HG02852 (cell line): ENCODE results near the gene FBN2.
"Not testable (repeated sequence)": the region's sequence is repeated elsewhere in the genome, so short reads cannot be mapped to it uniquely, and the experiment has no call there.

Experiments used
- ATAC-seq: cut with Tn5 transposase; IDR thresholded peaks from one replicate; pipeline ENCODE4 v1.9.1; 2021; ENCODE audit warnings: mild to moderate bottlenecking, moderate library complexity; ENCODE audit not compliant: unreplicated experiment

The FBN2 gene

DNA sequence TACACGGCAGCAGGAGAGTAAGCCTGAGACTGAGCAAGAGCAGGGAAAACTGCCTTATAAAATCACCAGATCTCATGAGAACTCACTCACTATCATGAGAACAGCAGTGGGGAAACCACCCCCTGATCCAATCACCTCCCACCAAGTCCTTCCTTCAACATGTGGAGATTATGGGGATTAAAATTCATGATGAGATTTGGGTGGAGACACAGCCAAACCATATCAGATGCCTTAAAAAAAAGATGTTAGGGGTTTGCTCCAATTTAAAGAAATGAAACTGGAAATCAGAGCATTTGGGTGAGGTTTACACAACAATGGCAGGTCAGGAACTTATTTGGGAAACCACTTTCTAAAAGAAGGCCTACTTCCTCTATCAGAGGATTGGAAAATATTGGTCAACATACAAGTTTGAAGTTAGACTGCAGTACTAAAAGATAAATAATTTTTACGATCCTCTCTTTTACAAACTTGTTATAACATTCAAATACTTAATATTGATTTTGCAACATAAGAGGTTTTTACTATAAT, 105.1 kb downstream of the FBN2 start:
- ATAC-seq = no peak

DNA sequence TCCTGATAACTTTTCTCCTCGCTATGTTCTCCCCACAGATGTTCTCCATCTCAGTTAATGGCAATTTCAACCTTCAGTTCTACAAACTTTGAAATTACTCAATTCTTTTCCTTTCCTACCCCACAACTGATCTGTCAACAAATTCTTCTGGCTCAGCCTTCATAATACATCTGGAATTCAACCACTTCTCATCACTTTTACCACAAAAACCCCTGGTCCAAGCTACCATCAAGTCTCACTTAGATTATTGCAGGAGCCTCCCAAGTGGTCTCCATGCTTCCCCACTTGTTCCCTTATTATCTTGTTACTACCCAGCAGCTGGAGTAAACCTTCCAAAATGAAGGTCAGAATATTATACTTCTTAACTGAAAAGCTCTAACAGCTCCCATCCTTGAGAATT, 110.1 kb downstream of the FBN2 start:
- ATAC-seq = no peak

- peak; percentile 92 for ATAC-seq
These were observed 111.9 kb downstream of the FBN2 start for GRCh38 chr5:128426090-128426534.

GRCh38 chr5:128424646-128425045, 113.4 kb downstream of the FBN2 start:
- ATAC-seq = no peak

DNA sequence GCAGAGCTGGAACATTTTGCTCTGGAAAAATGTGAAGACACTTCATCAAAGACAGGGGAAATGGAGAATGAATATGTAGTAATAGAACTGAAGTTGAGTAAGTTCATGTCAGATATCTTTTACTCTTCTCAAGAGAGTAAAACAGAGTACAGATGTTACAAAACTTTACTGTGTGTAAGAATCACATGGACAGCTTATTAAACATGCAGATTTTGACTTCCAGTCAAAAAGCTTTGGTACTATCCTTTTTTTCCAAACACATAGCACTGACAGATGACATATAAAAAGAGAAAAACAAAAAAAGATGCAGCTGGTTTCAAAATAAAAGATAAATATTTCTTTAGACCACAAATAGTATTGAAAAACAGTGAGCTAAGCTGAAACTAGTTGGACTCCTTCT, 115.4 kb downstream of the FBN2 start:
- ATAC-seq = no peak

GRCh38 chr5:128414469-128414868, 123.6 kb downstream of the FBN2 start:
- ATAC-seq = no peak

GRCh38 chr5:128413356-128413755, 124.7 kb downstream of the FBN2 start:
- ATAC-seq = no peak

DNA sequence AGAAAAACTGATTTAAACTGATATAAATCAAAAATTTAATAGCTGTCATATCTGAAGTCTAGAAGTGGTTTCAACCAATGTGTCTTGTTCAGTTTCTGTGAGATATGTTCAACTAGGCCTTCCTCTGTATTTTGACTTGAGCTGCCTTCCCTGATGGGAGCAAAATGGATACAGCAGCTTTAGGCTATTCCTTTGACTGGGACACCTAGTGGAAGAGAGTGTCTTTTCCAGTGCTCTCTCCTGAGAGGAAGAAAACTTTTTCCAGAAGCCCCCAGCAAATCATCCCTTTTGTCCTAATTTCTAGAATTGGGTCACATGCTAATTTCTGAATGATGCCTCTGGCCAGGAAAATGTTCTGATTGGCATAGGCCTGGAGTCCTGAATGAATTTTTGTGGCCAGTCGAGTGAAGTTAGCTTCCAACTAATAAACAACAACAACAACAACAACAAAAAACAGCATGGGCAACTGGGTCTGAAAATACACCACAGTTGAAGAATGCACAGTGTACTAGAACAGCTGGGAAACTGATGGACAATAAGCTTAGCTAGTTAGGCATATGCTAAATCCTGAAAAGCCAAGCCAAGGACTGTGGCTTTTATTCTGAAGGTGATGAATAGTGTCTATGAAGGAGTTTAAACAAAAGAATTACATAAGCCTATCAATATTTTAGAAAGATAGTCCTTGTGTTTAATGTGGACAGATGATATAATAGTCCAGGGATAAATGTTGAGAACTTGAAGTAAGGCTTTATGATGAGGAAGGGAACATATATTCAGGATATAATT, 125.7 kb downstream of the FBN2 start:
- no peak for ATAC-seq

GRCh38 chr5:128409166-128409800, 128.8 kb downstream of the FBN2 start:
- no peak for ATAC-seq

GRCh38 chr5:128408622-128409021, 129.4 kb downstream of the FBN2 start:
- no peak for ATAC-seq

DNA sequence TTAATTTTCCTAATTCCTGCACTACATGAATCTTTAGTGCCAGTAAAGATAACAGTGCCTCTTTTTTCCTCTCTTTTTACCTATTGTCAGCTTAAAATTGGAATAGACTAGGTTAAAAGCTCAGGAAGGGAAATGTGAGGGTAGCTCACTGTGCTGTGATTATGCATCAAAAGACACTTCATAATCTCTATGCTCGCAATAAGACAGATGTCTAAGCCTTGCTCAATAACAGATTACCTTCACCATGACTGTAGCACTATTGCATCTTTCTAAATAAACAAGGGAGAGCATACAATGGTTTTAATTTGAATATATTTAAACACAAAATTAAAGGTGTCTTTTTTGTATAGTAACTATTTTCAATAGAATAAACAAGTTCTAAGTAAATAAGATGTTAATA, 130.1 kb downstream of the FBN2 start:
- no peak for ATAC-seq

GRCh38 chr5:128406803-128407202, 131.2 kb downstream of the FBN2 start:
- no peak for ATAC-seq

- ATAC-seq = no peak
These were observed 132.9 kb downstream of the FBN2 start for GRCh38 chr5:128405159-128405558.

GRCh38 chr5:128403333-128403732, 134.7 kb downstream of the FBN2 start:
- ATAC-seq = no peak

- ATAC-seq = no peak
These were observed 135.5 kb downstream of the FBN2 start for GRCh38 chr5:128402506-128402905.

GRCh38 chr5:128400766-128401165, 137.3 kb downstream of the FBN2 start:
- not testable (repeated sequence) for ATAC-seq

DNA sequence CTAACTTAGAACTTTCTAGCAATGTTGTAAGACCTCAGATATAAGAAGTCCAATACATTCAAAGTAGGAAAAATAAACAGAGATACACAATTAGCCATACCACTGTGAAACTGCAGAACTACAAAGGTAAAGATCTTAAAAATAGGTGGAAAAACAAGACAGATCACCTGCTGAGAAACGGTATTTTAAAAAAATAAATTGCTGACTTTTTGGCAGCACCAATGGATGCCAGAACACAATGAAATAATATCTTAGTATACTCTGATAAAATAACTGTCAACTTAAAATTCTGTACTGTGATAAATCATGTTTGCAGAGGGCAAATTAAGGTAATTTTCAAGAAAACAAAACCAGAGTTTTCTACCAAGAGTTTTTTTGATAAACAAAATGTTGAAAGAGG, 138.9 kb downstream of the FBN2 start:
- ATAC-seq = no peak

GRCh38 chr5:128397876-128398275, 140.2 kb downstream of the FBN2 start:
- ATAC-seq = no peak

DNA sequence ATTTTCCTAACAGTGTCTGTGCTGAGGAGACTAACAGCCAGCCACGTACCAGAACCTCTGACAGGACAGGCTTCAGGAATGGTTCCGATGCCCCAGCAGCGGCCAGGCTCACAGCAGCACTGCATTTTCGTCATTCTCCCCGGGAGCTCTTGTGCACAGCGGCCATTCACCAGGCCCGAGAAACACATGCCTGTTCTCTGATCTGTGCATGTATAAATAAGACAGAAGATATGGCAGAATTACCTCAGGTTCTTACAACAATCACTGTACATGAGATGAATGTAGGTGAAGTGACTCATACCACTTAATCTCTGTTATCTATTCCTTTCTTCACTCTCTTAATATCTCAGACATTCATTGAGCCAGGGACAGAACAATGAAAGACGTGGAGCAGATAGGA, 143.0 kb downstream of the FBN2 start:
- ATAC-seq = no peak

DNA sequence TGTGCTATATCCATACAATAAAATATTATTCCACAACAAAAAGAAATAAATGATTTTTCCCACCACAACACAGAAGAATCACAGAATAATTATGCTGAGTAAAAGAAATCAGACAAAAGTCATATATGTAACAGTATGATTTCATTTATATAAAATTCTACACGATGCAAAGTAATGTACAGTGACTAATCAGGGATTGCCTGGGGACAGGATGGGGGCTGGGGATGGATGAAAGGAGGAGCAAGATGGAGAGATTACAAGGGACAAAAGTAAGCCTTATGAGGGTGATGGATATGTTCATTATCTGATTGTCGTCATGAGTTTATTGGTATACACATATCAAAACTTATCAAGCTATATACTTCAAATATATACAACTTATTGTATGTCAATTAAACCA, 154.0 kb downstream of the FBN2 start:
- no peak for ATAC-seq

- no peak for ATAC-seq
These were observed 157.7 kb downstream of the FBN2 start for GRCh38 chr5:128380337-128380736.

- ATAC-seq = no peak
These were observed 159.4 kb downstream of the FBN2 start for GRCh38 chr5:128378632-128379031.
